Suprapubic skin (tissue), 4 donors: ENCODE data around the gene HES6. TPM values are rescaled to one million over a fixed set of nuclear protein-coding genes. Genes with fewer than 3 reads are reported as not detected.

Experiments used
- DNase-seq, 2 donors: peaks; one replicate each; pipeline ENCODE4 v3.0.0-alpha.2; 2019; ENCODE audit warnings: low spot score in 2 of 2
- H3K27ac ChIP-seq: fragments of 200-600 bp; sonication (generic); one replicate; pipeline ENCODE4 v1.5.1; 2019
- H3K27me3 ChIP-seq: fragments of 200-600 bp; sonication (generic); one replicate; pipeline ENCODE4 v1.5.1; 2019
- H3K36me3 ChIP-seq: fragments of 200-600 bp; sonication (generic); one replicate; pipeline ENCODE4 v1.5.1; 2019
- H3K4me1 ChIP-seq: fragments of 200-600 bp; sonication (generic); one replicate; pipeline ENCODE4 v1.5.1; 2019
- H3K4me3 ChIP-seq: fragments of 200-600 bp; sonication (generic); one replicate; pipeline ENCODE4 v1.5.1; 2019; ENCODE audit warnings: mild to moderate bottlenecking
- H3K9me3 ChIP-seq: fragments of 200-600 bp; sonication (generic); one replicate; pipeline ENCODE4 v1.5.1; 2019
- CTCF ChIP-seq, 2 donors: fragments of 200-600 bp in 1 of 2; fragments of 450-650 bp in 1 of 2; sonication (generic) in 1 of 2; IDR thresholded peaks; one replicate each; pipeline ENCODE4 v1.5.1; 2016 to 2019; ENCODE audit warnings: antibody characterized with exemption in 2 of 2, mild to moderate bottlenecking in 1 of 2, moderate library complexity in 1 of 2
- EP300 ChIP-seq: sonication (generic); formaldehyde crosslinking; IDR thresholded peaks from one replicate; pipeline ENCODE4 v1.6.1; 2017; ENCODE audit warnings: antibody characterized with exemption
- POLR2A ChIP-seq, 2 donors: fragments of 450-650 bp; IDR thresholded peaks; one replicate each; pipeline ENCODE4 v1.6.1; 2017; ENCODE audit warnings: antibody characterized with exemption in 2 of 2, mild to moderate bottlenecking in 2 of 2, moderate library complexity in 2 of 2
- POLR2AphosphoS5 ChIP-seq, 3 donors: sonication (generic); formaldehyde crosslinking; IDR thresholded peaks; one replicate each; pipeline ENCODE4 v1.6.1; 2017; ENCODE audit warnings: antibody characterized with exemption in 3 of 3
- WGBS: methylation state at CpG from one replicate; pipeline ENCODE4 v1.1.5; 2018; 5-methylcytosine and 5-hydroxymethylcytosine counted together
- total RNA-seq, 4 donors: library from RNA; depleted of rRNA; stranded (reverse); fragments of >200 nt; gene quantifications; one replicate each; pipeline ENCODE4 v1.1.0, GENCODE V29; 2016

HES6 gene
- total RNA-seq, 4 donors from 2014 or later: 4.0 to 10.0 (median 7.0) TPM

GRCh38 chr2:238255636-238256035 lies 15.8 kb upstream of the HES6 start:
- DNase-seq: no peak
- TF ChIP-seq POLR2AphosphoS5 (IDR thresholded peaks at IDR 0.05) (no peak), CTCF (IDR thresholded peaks at IDR 0.05) (no peak), POLR2A (IDR thresholded peaks at IDR 0.05) (no peak), EP300 (no peak)
- Histone ChIP-seq H3K9me3 (no peaks in the 10 kb centered on the region), H3K27ac (no peak overlapping the region), H3K4me1 (no peaks in the 10 kb centered on the region), H3K4me3 (no peak overlapping the region), H3K27me3 (no peaks in the 10 kb centered on the region), H3K36me3 (peaks cover 97% of the 10 kb centered on the region)
- 94% methylated on average over 8 of the region's 8 CpGs for WGBS

- 84% methylated on average over 6 of the region's 6 CpGs for WGBS
- H3K36me3 ChIP-seq: peaks cover 97% of the 10 kb centered on the region
- TF ChIP-seq POLR2AphosphoS5 (IDR thresholded peaks at IDR 0.05): no peak
- no peaks in the 10 kb centered on the region for H3K27me3 ChIP-seq
- no peaks in the 10 kb centered on the region for H3K4me1 ChIP-seq
- H3K9me3 ChIP-seq: no peaks in the 10 kb centered on the region
- H3K4me3 ChIP-seq: no peak overlapping the region
- H3K27ac ChIP-seq: no peak overlapping the region
- no peak for DNase-seq
These were observed 15.3 kb upstream of the HES6 start for GRCh38 chr2:238255151-238255551.

GRCh38 chr2:238254095-238254723 lies 14.4 kb upstream of the HES6 start:
- WGBS: 79% methylated on average over 4 of the region's 4 CpGs
- no peak for TF ChIP-seq POLR2A (IDR thresholded peaks at IDR 0.05)
- TF ChIP-seq POLR2AphosphoS5 (IDR thresholded peaks at IDR 0.05): no peak
- TF ChIP-seq CTCF (IDR thresholded peaks at IDR 0.05): no peak
- no peak for TF ChIP-seq EP300
- H3K9me3 ChIP-seq: no peaks in the 10 kb centered on the region
- no peak overlapping the region for H3K27ac ChIP-seq
- H3K27me3 ChIP-seq: no peaks in the 10 kb centered on the region
- H3K4me3 ChIP-seq: no peak overlapping the region
- no peak for DNase-seq
- H3K36me3 ChIP-seq: peaks cover 99% of the 10 kb centered on the region
- no peaks in the 10 kb centered on the region for H3K4me1 ChIP-seq

- DNase-seq: peak in 1 of 2 donors; percentile 59
- WGBS: 95% methylated on average over 32 of the region's 35 CpGs
- H3K4me1 ChIP-seq: no peaks in the 10 kb centered on the region
- TF ChIP-seq POLR2A (IDR thresholded peaks at IDR 0.05): no peak
- TF ChIP-seq POLR2AphosphoS5 (IDR thresholded peaks at IDR 0.05): no peak
- TF ChIP-seq EP300: no peak
- no peaks in the 10 kb centered on the region for H3K9me3 ChIP-seq
- no peaks in the 10 kb centered on the region for H3K27me3 ChIP-seq
- no peak overlapping the region for H3K4me3 ChIP-seq
- no peak overlapping the region for H3K27ac ChIP-seq
- peaks cover 98% of the 10 kb centered on the region for H3K36me3 ChIP-seq
These were observed 13.2 kb upstream of the HES6 start for GRCh38 chr2:238252766-238253630.

GRCh38 chr2:238251986-238252385 lies 12.1 kb upstream of the HES6 start:
- Histone ChIP-seq H3K9me3 (no peaks in the 10 kb centered on the region), H3K36me3 (peaks cover 99% of the 10 kb centered on the region), H3K27me3 (no peaks in the 10 kb centered on the region), H3K4me3 (no peak overlapping the region), H3K27ac (no peak overlapping the region), H3K4me1 (no peaks in the 10 kb centered on the region)
- 88% methylated on average over 9 of the region's 11 CpGs for WGBS
- no peak for DNase-seq
- TF ChIP-seq POLR2A (IDR thresholded peaks at IDR 0.05) (no peak), POLR2AphosphoS5 (IDR thresholded peaks at IDR 0.05) (no peak), EP300 (no peak), CTCF (IDR thresholded peaks at IDR 0.05) (no peak)

GRCh38 chr2:238251331-238251730 lies 11.5 kb upstream of the HES6 start:
- DNase-seq: no peak
- Histone ChIP-seq H3K4me1 (no peaks in the 10 kb centered on the region), H3K4me3 (no peak overlapping the region), H3K27me3 (no peaks in the 10 kb centered on the region), H3K27ac (no peak overlapping the region), H3K9me3 (no peaks in the 10 kb centered on the region), H3K36me3 (peaks cover 99% of the 10 kb centered on the region)
- 90% methylated on average over 9 of the region's 12 CpGs for WGBS
- no peak for TF ChIP-seq POLR2AphosphoS5 (IDR thresholded peaks at IDR 0.05)
- TF ChIP-seq POLR2A (IDR thresholded peaks at IDR 0.05): no peak
- no peak for TF ChIP-seq EP300
- no peak for TF ChIP-seq CTCF (IDR thresholded peaks at IDR 0.05)
